Erythroblast (primary cell): ENCODE data around the gene RAB20.
A peak's percentile ranks its signal among the peaks of the same experiment; 100 is the strongest.

ENCODE experiments used
- DNase-seq, 2 experiments: peaks; one replicate each; lab custom pipeline; 2025; lab: John Stamatoyannopoulos, UW
- GATA1 ChIP-seq: IDR thresholded peaks from 2 replicates; pipeline ENCODE4 v1.6.1; 2011; ENCODE audit warnings: low read depth, mild to moderate bottlenecking, control low read depth, low read length, moderate library complexity
- POLR2A ChIP-seq: IDR thresholded peaks from 2 replicates; pipeline ENCODE4 v1.6.1; 2011; ENCODE audit warnings: mild to moderate bottlenecking, low read length

Gene RAB20

GRCh38 chr13:110568612-110569011 is 7.1 kb upstream of the RAB20 start:
- no peak for DNase-seq
- TF ChIP-seq POLR2A (no peak), GATA1 (no peak)

- TF ChIP-seq POLR2A (no peak), GATA1 (no peak)
Measured at GRCh38 chr13:110566171-110566570, 4.6 kb upstream of the RAB20 start.

DNA sequence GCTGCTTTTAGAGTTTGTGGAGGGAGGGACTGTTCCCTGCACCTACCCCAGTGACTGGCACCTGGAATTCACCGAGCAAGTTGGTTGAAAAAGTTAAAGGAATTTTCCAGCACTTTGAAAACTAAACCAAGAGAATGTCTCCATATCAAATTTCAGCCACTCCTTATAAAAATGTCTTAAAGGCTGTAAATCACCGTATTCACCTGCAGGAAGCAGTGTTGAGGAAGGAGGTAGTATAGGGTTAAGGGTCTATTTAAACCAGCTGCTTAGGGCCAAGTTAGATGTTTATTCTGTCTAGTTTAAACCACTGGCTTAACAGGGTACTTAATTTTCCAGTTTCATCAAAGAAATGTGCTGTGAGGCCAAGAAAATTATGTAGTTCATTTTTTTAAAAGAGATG is 3.8 kb upstream of the RAB20 start:
- TF ChIP-seq POLR2A (no peak), GATA1 (no peak)
- DNase-seq, result no peak

More at GRCh38 chr13:110566171-110566570, 4.6 kb upstream of the RAB20 start:
- DNase-seq, result no peak

- TF ChIP-seq GATA1, result no peak
- no peak for TF ChIP-seq POLR2A
- no peak for DNase-seq
Measured at GRCh38 chr13:110564472-110564985, 3.0 kb upstream of the RAB20 start.

DNA sequence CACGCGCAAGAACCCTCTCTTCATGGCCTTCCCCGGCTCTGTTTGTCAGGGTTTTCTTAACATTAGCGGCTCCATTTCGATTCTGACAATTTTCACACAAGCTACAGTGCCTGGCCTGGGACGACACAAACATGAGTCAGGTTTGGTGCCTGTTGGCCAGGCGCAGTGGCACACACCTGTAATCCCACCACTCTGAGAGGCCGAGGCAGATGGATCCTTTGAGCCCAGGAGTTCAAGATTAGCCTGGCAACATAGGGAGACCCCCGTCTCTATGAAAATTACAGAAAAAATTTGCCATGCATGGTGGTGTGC is 1.9 kb upstream of the RAB20 start:
- TF ChIP-seq POLR2A (no peak), GATA1 (no peak)
- no peak for DNase-seq

DNA sequence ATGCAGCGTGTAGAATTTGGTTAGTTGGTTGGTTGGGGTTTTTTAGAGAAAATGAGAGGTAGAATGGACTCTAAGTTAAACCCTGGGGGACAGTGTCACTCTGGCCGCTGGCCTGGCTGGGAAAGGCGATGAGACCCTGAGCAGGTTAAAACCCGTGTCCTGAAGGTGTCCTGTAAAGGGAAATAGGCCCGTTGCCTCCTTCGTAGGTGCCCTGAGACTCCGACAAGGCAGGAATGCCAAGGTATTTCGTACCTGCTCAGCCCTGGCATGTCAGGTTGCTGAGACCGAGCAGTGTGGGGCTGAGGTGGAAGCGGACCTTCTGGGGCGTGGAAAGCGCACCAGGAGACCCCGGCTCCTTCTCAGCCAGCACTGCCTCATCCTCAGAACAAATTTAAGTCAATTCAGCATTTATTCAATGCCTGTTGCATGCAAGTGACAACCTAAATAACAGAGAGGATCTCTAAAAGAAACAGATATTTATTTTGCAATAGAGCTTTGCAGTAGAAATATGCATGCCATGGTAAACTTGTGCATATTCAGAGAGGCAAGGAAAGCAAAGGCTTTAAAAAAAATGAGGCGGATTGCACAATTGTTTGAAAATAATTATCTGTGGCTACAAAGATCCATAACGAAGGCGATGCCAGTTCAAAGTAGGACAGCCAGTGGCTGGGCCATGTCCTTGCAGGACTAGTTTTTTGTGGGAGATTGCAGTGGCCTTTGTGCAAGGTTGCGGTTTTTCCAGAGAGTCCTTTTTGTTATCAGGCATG is 1.4 kb upstream of the RAB20 start:
- TF ChIP-seq POLR2A, result no peak
- no peak for TF ChIP-seq GATA1
- no peak for DNase-seq

DNA sequence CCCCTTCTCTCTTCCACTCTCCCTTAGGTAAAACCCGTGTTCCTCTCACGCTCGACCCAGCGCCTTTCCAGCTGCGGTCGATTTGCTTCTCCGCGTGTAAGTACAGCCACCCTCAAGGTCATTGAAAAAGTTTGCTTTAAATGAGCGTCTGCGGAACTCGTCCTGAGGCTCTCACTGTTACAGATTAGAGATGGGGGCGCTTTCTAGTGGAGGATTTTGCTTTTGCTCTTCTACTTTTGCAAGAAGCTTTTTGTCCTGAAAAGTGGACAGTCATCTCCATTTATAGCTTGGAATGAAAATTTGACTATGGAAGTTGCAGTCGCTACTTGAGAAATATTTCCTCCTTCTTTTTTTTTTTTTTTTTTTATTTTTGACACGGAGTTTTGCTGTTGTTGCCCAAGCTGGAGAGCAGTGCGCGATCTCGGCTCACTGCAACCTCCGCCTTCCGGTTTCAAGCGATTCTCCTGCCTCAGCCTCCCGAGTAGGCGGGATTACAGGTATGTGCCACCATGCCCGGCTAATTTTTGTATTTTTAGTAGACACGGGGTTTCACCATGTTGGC is 595 bp upstream of the RAB20 start:
- TF ChIP-seq POLR2A (no peak), GATA1 (no peak)
- DNase-seq, result no peak

DNA sequence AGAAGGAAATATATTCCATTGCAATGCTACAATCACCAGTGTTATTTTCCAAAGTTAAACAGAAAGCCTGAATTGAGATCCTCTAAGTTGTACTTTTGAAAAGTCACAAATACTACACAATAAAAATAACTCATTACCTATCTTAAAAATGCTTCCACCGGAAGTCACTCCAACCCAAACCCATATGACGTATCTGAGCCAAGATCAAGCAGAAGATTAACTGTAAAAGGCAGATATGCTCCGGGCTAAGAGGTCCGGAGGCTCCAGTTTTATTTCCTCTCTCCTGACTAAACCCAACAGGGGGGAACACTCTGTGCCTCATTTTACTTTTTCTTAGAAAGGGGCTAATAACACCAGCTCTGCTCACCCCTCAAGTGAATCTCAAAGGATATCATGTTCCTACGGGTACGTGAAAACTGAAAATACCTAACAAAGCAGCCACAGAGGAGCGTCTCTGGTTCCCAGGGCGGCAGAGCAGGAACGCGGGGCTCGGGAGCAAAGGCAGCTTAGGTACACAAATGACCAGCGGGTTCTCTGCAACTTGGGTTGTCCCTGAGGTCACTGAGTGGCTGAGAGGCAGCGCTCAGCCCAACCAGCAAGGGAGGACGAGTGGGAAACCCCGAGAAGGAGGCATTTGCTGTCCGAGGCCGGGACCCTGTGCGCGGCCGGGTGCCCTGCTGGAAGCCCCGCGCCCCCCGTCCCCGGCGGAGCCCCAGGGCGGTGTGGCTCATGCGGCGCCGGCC is 750 bp downstream of the RAB20 start:
- TF ChIP-seq GATA1 (no peak), POLR2A (no peak)
- peak; percentile 21 to 28 for DNase-seq

GRCh38 chr13:110559986-110560385 is 1.5 kb downstream of the RAB20 start:
- TF ChIP-seq POLR2A (no peak), GATA1 (no peak)
- DNase-seq, result no peak

DNA sequence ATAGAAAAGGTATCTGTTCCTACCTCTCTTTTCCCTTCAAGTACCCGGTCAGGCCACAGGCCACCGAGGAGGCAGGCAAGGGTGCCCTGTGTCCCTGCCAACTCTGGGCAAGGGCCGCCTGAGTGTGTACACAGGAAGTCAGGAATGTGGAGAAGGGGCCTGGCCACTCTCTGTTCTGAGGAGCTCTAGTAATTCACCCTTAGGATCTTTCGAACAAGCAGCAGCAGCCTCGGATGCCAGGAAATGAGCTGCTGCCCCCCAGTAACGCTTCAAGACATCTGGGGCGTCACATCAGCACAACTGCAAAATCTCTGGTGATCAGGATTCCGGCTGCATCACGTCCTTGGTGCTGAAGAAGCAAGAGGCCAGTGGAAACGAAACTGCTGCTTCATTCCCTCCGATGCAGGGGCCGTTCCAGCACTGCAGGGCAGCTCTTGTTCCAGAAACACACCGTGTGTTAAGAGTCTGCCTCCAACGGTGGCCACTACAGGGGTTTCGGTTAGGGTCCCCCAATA is 2.0 kb downstream of the RAB20 start:
- DNase-seq, result no peak
- TF ChIP-seq GATA1 (no peak), POLR2A (no peak)

DNA sequence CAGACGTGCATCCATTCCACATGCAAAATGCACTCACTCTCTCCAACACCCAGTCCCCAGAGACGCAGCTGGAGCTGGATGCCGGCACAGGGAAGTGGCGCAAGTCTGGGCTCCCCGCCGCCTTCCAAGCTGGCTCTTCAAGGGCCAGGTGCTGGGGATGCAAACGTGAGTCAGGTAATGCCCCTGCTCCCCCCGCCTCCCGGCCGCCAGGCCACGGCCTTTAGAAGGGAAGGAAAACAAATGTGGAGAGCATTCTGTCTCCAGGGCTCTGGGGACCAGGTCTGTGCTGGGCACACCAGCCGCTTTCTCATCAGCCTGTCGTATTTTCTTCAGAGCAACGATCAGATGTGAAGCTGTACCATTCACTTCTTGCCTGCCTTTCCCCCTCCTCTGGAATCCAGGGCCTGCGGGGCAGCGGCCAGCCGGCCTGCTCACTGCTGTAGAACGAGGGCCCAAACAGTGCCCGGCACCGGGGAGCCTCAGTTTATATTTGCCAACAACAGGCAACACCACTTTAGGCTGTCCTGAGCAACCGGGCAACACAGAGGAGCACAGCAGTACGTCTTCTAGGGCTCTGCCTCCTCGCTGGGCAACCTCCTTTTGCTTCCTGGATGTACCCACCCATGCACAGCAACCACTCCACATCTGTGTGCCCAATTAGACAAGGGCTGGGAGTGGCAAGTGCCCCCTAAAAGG is 3.8 kb downstream of the RAB20 start:
- no peak for DNase-seq
- TF ChIP-seq GATA1 (no peak), POLR2A (no peak)

GRCh38 chr13:110557082-110557481 is 4.4 kb downstream of the RAB20 start:
- no peak for TF ChIP-seq GATA1
- no peak for TF ChIP-seq POLR2A

DNA sequence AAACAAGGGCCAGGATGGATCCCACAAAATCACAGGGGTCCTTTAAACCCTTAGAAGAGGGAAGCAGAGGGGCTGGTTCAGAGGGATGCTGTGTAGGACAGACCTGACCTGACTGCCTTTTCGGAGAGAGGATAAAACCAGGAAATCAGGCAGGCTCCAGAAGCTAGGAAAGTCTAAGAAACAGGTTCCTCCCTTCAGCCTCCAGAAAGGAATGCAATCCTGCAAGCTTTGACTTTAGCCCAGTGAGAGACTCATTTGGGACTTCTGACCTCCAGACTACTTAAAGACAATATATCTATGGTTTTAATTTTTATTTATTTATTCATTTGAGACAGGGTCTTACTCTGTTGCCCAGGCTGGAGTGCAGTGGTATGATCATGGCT is 5.3 kb downstream of the RAB20 start:
- DNase-seq, result no peak
- TF ChIP-seq GATA1 (no peak), POLR2A (no peak)

More at GRCh38 chr13:110557082-110557481, 4.4 kb downstream of the RAB20 start:
- DNase-seq, result no peak
